Activated CD4-positive, alpha-beta memory T cell treated with anti-CD3 and anti-CD28 coated beads for 36 hours (primary cell): ENCODE measurements around the gene CNGA3. TPM values are rescaled to one million over a fixed set of nuclear protein-coding genes. Genes with fewer than 3 reads are reported as not detected.
"Not testable (repeated sequence)": the region's sequence is repeated elsewhere in the genome, so short reads cannot be mapped to it uniquely, and the experiment has no call there.

Experiments
- CTCF ChIA-PET: fragments of 350-600 bp; sonication (Branson Sonifier 250); formaldehyde crosslinking; loops from one replicate; lab custom pipeline; 2021; ENCODE audit warnings: antibody characterized with exemption, inconsistent platforms; lab: Charles Lee
- POLR2A ChIA-PET: fragments of 350-600 bp; sonication (Branson Sonifier 250); formaldehyde crosslinking; loops from one replicate; lab custom pipeline; 2021; ENCODE audit warnings: antibody characterized with exemption; lab: Charles Lee
- DNase-seq: peaks from one replicate; pipeline ENCODE4 v3.0.0-alpha.2; 2020
- H3K27ac Mint-ChIP-seq: one replicate; pipeline ENCODE4 v1.8.0; 2021; ENCODE audit warnings: mixed read lengths
- H3K27me3 Mint-ChIP-seq: one replicate; pipeline ENCODE4 v1.8.0; 2021; ENCODE audit warnings: mixed read lengths
- H3K36me3 Mint-ChIP-seq: one replicate; pipeline ENCODE4 v1.8.0; 2021; ENCODE audit warnings: mixed read lengths
- H3K4me1 Mint-ChIP-seq: one replicate; pipeline ENCODE4 v1.8.0; 2021; ENCODE audit warnings: low read depth, mixed read lengths
- H3K4me3 Mint-ChIP-seq: one replicate; pipeline ENCODE4 v1.8.0; 2021; ENCODE audit warnings: mild to moderate bottlenecking, mixed read lengths
- H3K9me3 Mint-ChIP-seq: one replicate; pipeline ENCODE4 v1.8.0; 2021; ENCODE audit warnings: mixed read lengths
- intact Hi-C: fragments of 100-400 bp; cut with micrococcal nuclease; formaldehyde crosslinking; loops from one replicate; pipeline ENCODE4 v1.15.1; 2023
- total RNA-seq, 2 experiments: library from RNA; stranded (reverse); gene quantifications; one replicate each; pipeline ENCODE4 v1.2.3, GENCODE V29; 2021

Gene CNGA3
- total RNA-seq, 2 experiments from 2014 or later, result not detected

DNA sequence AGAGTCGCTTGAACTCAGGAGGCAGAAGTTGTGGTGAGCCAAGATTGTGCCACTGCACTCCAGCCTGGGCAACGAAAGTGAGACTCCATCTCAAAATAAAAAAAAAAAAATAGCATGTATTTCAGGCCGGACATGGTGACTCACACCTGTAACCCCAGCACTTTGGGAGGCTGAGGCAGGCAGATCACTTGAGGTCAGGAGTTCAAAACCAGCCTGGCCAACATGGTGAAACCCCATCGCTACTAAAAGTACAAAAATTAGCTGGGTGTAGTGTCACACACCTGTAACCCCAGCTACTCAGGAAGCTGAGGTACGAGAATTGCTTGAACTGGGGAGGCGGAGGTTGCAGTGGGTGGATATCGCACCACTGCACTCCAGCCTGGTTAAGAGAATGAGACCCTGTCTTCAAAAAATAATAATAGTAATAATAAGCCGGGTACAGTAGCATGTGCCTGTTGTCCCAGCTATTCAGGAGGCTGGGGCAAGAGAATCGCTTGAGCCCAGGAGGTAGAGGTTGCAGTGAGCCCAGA, 69.5 kb downstream of the CNGA3 start:
- H3K4me1 Mint-ChIP-seq, H3K9me3 Mint-ChIP-seq, H3K36me3 Mint-ChIP-seq, H3K27ac Mint-ChIP-seq, H3K27me3 Mint-ChIP-seq, intact Hi-C loops, H3K4me3 Mint-ChIP-seq, POLR2A ChIA-PET: not testable (repeated sequence)
- DNase-seq, result peak; percentile 21
- CTCF ChIA-PET, result interaction anchor here (0.6 to 1.1 kb wide), 4 partner anchors 11 to 142 kb away, joined by 3 to 4 read pairs (median 3); no protein-coding TSS in a partner anchor

GRCh38 chr2:98416383-98417159, 70.3 kb downstream of the CNGA3 start:
- CTCF ChIA-PET, result interaction anchor here (1.0 to 1.1 kb wide), 2 partner anchors 101 to 141 kb away, joined by 3 read pairs; no protein-coding TSS in a partner anchor
- Mint-ChIP-seq H3K36me3 (no peaks in the 10 kb centered on the region), H3K4me1 (peaks cover 8% of the 10 kb centered on the region), H3K27ac (no peak overlapping the region), H3K4me3 (no peak overlapping the region), H3K27me3 (no peaks in the 10 kb centered on the region), H3K9me3 (peaks cover 5% of the 10 kb centered on the region)
- no peak for DNase-seq
- intact Hi-C loops, result no loop called here
- POLR2A ChIA-PET, result no interaction called here

- Mint-ChIP-seq H3K4me1 (peaks cover 4% of the 10 kb centered on the region), H3K4me3 (no peak overlapping the region), H3K27ac (no peak overlapping the region), H3K9me3 (peaks cover 12% of the 10 kb centered on the region), H3K36me3 (peaks cover 4% of the 10 kb centered on the region), H3K27me3 (no peaks in the 10 kb centered on the region)
- intact Hi-C loops, result no loop called here
- no peak for DNase-seq
- ChIA-PET CTCF (interaction anchor here (1.5 kb wide), 1 partner anchor 149 kb away, joined by 5 read pairs; no protein-coding TSS in a partner anchor), POLR2A (no interaction called here)
These were observed 73.3 kb downstream of the CNGA3 start for GRCh38 chr2:98419544-98419943.

DNA sequence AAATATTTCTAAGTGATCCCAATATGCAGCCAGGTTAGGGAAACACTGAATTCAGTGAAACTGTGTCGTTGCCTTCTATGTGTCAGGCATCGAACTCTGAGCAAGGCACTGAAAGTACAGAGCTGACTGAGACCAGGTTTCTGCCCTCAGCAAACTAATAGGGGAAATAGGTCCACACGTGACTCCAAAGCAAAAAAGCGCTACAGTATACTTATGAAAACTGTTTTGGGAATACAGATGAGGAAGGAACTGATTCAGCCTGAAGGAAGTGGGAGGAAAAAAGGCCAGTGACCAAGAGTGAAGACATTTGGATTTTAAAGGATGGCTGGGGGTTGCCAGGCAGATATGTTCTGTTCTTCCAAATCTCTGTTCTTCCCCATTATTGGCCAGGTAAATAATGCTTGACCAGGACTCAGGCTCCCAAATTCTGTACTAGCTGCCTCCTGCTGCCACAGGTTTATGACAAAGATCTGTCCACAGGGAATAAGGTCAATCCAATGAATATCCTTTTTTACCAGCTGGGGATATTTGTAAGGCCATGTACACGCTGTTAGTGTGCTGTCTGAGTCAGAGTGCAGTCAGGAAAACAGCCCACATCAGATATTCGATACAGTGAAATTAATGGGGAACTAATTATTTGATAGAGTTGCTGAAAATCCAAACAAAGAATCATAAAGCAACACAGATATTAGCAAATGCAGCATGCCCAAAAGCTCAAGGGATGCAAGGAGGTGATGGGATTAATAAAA, 73.9 kb downstream of the CNGA3 start:
- ChIA-PET CTCF (interaction anchor here (0.9 to 1.5 kb wide), 2 partner anchors 68 to 149 kb away, joined by 3 to 5 read pairs; no protein-coding TSS in a partner anchor), POLR2A (no interaction called here)
- Mint-ChIP-seq H3K4me3 (no peak overlapping the region), H3K27ac (no peak overlapping the region), H3K4me1 (peaks cover 4% of the 10 kb centered on the region), H3K9me3 (peaks cover 11% of the 10 kb centered on the region), H3K27me3 (no peaks in the 10 kb centered on the region), H3K36me3 (peaks cover 4% of the 10 kb centered on the region)
- intact Hi-C loops, result no loop called here
- no peak for DNase-seq

DNA sequence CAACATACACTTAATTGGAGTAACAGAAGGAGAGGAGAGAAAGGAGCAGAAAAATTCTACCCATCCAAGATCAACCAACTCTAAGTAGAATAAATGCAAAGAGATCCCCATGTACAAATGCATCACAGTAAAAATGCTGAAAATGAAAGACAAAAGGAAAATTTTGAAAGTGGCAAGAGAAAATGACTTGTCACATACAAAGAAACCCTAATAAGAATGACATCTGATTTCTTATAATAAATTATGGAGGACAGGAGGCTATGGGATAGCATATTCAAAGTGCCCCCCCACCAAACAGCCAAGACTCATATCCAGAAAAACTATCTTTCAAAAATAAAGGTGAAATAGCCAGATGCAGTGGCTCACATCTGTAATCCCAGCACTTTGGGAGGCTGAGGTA, 76.2 kb downstream of the CNGA3 start:
- CTCF ChIA-PET, result no interaction called here
- H3K36me3 Mint-ChIP-seq, result peaks cover 4% of the 10 kb centered on the region
- no peaks in the 10 kb centered on the region for H3K27me3 Mint-ChIP-seq
- H3K27ac Mint-ChIP-seq, result no peak overlapping the region
- no peak for DNase-seq
- intact Hi-C loops, result no loop called here
- H3K9me3 Mint-ChIP-seq, result peaks cover 11% of the 10 kb centered on the region
- no peaks in the 10 kb centered on the region for H3K4me1 Mint-ChIP-seq
- no peak overlapping the region for H3K4me3 Mint-ChIP-seq
- POLR2A ChIA-PET, result no interaction called here

GRCh38 chr2:98426771-98427170, 80.5 kb downstream of the CNGA3 start:
- POLR2A ChIA-PET, result no interaction called here
- Mint-ChIP-seq H3K9me3 (peaks cover 8% of the 10 kb centered on the region), H3K27ac (no peak overlapping the region), H3K4me3 (no peak overlapping the region), H3K4me1 (no peaks in the 10 kb centered on the region), H3K36me3 (peaks cover 4% of the 10 kb centered on the region), H3K27me3 (no peaks in the 10 kb centered on the region)
- CTCF ChIA-PET, result interaction anchor here (0.6 to 4.3 kb wide), 4 partner anchors 11 to 92 kb away, joined by 3 to 21 read pairs (median 3); no protein-coding TSS in a partner anchor
- no peak for DNase-seq
- intact Hi-C loops, result no loop called here

DNA sequence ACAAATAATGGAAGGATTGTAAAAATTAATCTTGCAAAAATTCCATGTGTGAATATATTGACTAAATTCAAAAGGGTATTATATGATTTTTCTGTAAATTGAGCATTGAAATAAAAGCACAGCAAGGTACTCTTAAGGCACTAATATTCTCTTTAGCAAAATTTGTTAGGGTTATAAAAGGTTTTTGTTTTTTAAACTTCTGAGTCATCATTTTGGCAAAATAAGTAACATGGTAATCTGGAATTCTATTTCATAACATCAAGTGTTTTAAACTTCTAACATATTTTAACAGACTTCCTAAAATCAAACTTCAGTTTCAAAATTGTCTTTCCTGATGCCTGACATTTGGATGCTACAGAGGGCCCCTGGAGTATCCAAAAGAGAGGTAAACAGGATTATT, 85.9 kb downstream of the CNGA3 start:
- Mint-ChIP-seq H3K27ac (no peak overlapping the region), H3K27me3 (no peaks in the 10 kb centered on the region), H3K4me3 (no peak overlapping the region), H3K4me1 (no peaks in the 10 kb centered on the region), H3K36me3 (no peaks in the 10 kb centered on the region), H3K9me3 (peaks cover 11% of the 10 kb centered on the region)
- intact Hi-C loops, result no loop called here
- ChIA-PET POLR2A (no interaction called here), CTCF (no interaction called here)
- DNase-seq, result no peak

GRCh38 chr2:98433363-98433964, 87.2 kb downstream of the CNGA3 start:
- POLR2A ChIA-PET, result no interaction called here
- peaks cover 8% of the 10 kb centered on the region for H3K4me1 Mint-ChIP-seq
- no peak for DNase-seq
- no peaks in the 10 kb centered on the region for H3K27me3 Mint-ChIP-seq
- H3K36me3 Mint-ChIP-seq, result no peaks in the 10 kb centered on the region
- no peak overlapping the region for H3K27ac Mint-ChIP-seq
- intact Hi-C loops, result no loop called here
- H3K4me3 Mint-ChIP-seq, result no peak overlapping the region
- CTCF ChIA-PET, result interaction anchor here (1.1 kb wide), 1 partner anchor 20 kb away, joined by 7 read pairs; no protein-coding TSS in a partner anchor
- peaks cover 11% of the 10 kb centered on the region for H3K9me3 Mint-ChIP-seq

DNA sequence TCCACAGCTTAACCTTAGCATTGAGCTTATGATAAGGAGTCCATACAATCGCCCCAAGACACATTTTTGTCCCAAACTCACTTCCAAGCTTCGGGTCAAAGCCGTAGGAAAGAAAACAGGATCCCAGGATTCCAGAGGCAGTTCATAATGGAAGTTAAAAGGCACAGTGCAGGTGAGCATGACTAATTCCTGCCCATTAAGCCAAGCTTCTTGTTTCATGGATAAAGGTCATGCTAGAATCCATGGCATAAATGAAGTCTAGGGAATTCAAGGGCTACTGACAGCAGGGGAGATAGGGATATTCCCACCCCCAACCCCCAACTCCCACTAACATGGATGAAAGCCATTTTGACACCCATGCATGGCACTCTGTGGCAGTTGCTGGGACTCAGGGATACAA, 88.2 kb downstream of the CNGA3 start:
- no peak overlapping the region for H3K27ac Mint-ChIP-seq
- CTCF ChIA-PET, result no interaction called here
- POLR2A ChIA-PET, result no interaction called here
- peaks cover 18% of the 10 kb centered on the region for H3K4me1 Mint-ChIP-seq
- intact Hi-C loops, result no loop called here
- H3K4me3 Mint-ChIP-seq, result no peak overlapping the region
- H3K36me3 Mint-ChIP-seq, result peaks cover 1% of the 10 kb centered on the region
- DNase-seq, result no peak
- peaks cover 18% of the 10 kb centered on the region for H3K9me3 Mint-ChIP-seq
- H3K27me3 Mint-ChIP-seq, result no peaks in the 10 kb centered on the region

GRCh38 chr2:98435670-98436069, 89.4 kb downstream of the CNGA3 start:
- intact Hi-C loops, result loop anchor here (5.0 kb wide), 2 partner anchors 332 to 423 kb away; no protein-coding TSS in a partner anchor
- peaks cover 27% of the 10 kb centered on the region for H3K4me1 Mint-ChIP-seq
- CTCF ChIA-PET, H3K27me3 Mint-ChIP-seq, POLR2A ChIA-PET, H3K27ac Mint-ChIP-seq, H3K36me3 Mint-ChIP-seq, H3K4me3 Mint-ChIP-seq, DNase-seq: not testable (repeated sequence)
- peaks cover 26% of the 10 kb centered on the region for H3K9me3 Mint-ChIP-seq

- H3K4me3 Mint-ChIP-seq, result no peak overlapping the region
- no peak overlapping the region for H3K27ac Mint-ChIP-seq
- no peak for DNase-seq
- H3K4me1 Mint-ChIP-seq, result peaks cover 27% of the 10 kb centered on the region
- H3K27me3 Mint-ChIP-seq, result no peaks in the 10 kb centered on the region
- CTCF ChIA-PET, result no interaction called here
- peaks cover 5% of the 10 kb centered on the region for H3K36me3 Mint-ChIP-seq
- H3K9me3 Mint-ChIP-seq, result peaks cover 26% of the 10 kb centered on the region
- intact Hi-C loops, result loop anchor here (5.0 kb wide), 2 partner anchors 331 to 424 kb away; no protein-coding TSS in a partner anchor
- POLR2A ChIA-PET, result no interaction called here
These were observed 90.5 kb downstream of the CNGA3 start for GRCh38 chr2:98436734-98437133.
